Posterior cingulate gyrus (tissue), 11 donors: ENCODE results near the gene MST1.
"Not testable (repeated sequence)": the region's sequence is repeated elsewhere in the genome, so short reads cannot be mapped to it uniquely, and the experiment has no call there.

ENCODE experiments used
- DNase-seq, 10 donors: peaks; one replicate each; pipeline versions ENCODE4 v3.0.0 to v3.0.0-alpha.2; 2020 to 2021; ENCODE audit warnings: mixed read lengths in 3 of 10
- intact Hi-C: fragments of 100-400 bp; cut with DNase I; formaldehyde crosslinking; loops from one replicate; pipeline ENCODE4 v1.15.1; 2023

The MST1 gene

GRCh38 chr3:49686346-49686745, 2.9 kb downstream of the MST1 start:
- DNase-seq: peak in 1 of 10 donors; percentile 87

GRCh38 chr3:49685846-49686245, 3.4 kb downstream of the MST1 start:
- intact Hi-C loops: not testable (repeated sequence)
- DNase-seq: peak in 1 of 10 donors; percentile 63

More at GRCh38 chr3:49686346-49686745, 2.9 kb downstream of the MST1 start:
- intact Hi-C loops: not testable (repeated sequence)

GRCh38 chr3:49685103-49685502, 4.2 kb downstream of the MST1 start:
- intact Hi-C loops: not testable (repeated sequence)
- DNase-seq: peak in 1 of 10 donors; percentile 52

GRCh38 chr3:49684453-49684852, 4.8 kb downstream of the MST1 start:
- intact Hi-C loops: not testable (repeated sequence)
- peak in 1 of 10 donors; percentile 62 for DNase-seq

- DNase-seq: peak in 1 of 10 donors; percentile 84
- intact Hi-C loops: no loop called here
These were observed 6.1 kb downstream of the MST1 start for GRCh38 chr3:49683162-49683561.

GRCh38 chr3:49681543-49681942, 7.7 kb downstream of the MST1 start:
- peak in 1 of 10 donors; percentile 75 for DNase-seq
- intact Hi-C loops: no loop called here

GRCh38 chr3:49681232-49681522, 8.1 kb downstream of the MST1 start:
- DNase-seq: no peak
- intact Hi-C loops: no loop called here

GRCh38 chr3:49680493-49681231, 8.6 kb downstream of the MST1 start:
- DNase-seq: peak in 4 of 10 donors; percentile 35 to 84 (median 65)
- intact Hi-C loops: no loop called here

GRCh38 chr3:49675912-49676311, 13.4 kb downstream of the MST1 start:
- intact Hi-C loops: no loop called here

GRCh38 chr3:49674497-49674983, 14.7 kb downstream of the MST1 start:
- intact Hi-C loops: no loop called here
- no peak for DNase-seq

More at GRCh38 chr3:49675912-49676311, 13.4 kb downstream of the MST1 start:
- DNase-seq: peak in 1 of 10 donors; percentile 65

GRCh38 chr3:49673715-49674496, 15.4 kb downstream of the MST1 start, which contains the start of gene APEH:
TSS of gene APEH (plus strand) at chr3:49674351. CDS start at chr3:49674402, 51 bp downstream.
- intact Hi-C loops: no loop called here

GRCh38 chr3:49673121-49673714, 16.1 kb downstream of the MST1 start:
- DNase-seq: peak in 1 of 10 donors; percentile 64
- intact Hi-C loops: no loop called here

More at GRCh38 chr3:49673715-49674496, 15.4 kb downstream of the MST1 start, which contains the start of gene APEH:
- DNase-seq: peak; percentile 79 to 99 (median 92)

- DNase-seq: peak; percentile 47 to 93 (median 68)
- intact Hi-C loops: loop anchor here (1.0 kb wide), 1 partner anchor 132 kb away; no protein-coding TSS in a partner anchor
These were observed 17.7 kb downstream of the MST1 start for GRCh38 chr3:49671291-49672288.

GRCh38 chr3:49670940-49671290, 18.4 kb downstream of the MST1 start:
- intact Hi-C loops: loop anchor here (1.0 kb wide), 1 partner anchor 132 kb away; no protein-coding TSS in a partner anchor
- peak in 1 of 10 donors; percentile 4 for DNase-seq

- DNase-seq: peak in 1 of 10 donors; percentile 61
- intact Hi-C loops: no loop called here
These were observed 19.9 kb downstream of the MST1 start for GRCh38 chr3:49669352-49669751.

- no peak for DNase-seq
- intact Hi-C loops: no loop called here
These were observed 20.4 kb downstream of the MST1 start for GRCh38 chr3:49668861-49669260.

GRCh38 chr3:49668414-49668797, 20.9 kb downstream of the MST1 start:
- intact Hi-C loops: no loop called here
- DNase-seq: no peak

GRCh38 chr3:49667701-49668413, 21.4 kb downstream of the MST1 start:
- intact Hi-C loops: no loop called here
- peak in 6 of 10 donors; percentile 30 to 91 (median 68) for DNase-seq

GRCh38 chr3:49666592-49666991, 22.7 kb downstream of the MST1 start:
- intact Hi-C loops: no loop called here
- no peak for DNase-seq
